Liver (tissue), 9 donors: Measurements from ENCODE around the gene TMEM59. TPM values are rescaled to one million over a fixed set of nuclear protein-coding genes. Genes with fewer than 3 reads are reported as not detected.

Experiments used
- DNase-seq: peaks from one replicate; pipeline ENCODE4 v3.0.0-alpha.2; 2017; ENCODE audit warnings: low spot score
- H3K27ac ChIP-seq, 2 donors: one replicate each; pipeline ENCODE4 v1.7.0; 2013; ENCODE audit warnings: inconsistent platforms in 2 of 2, low read length in 2 of 2, control low read depth in 1 of 2, low read depth in 1 of 2, mild to moderate bottlenecking in 1 of 2
- H3K27me3 ChIP-seq, 4 donors: one replicate each; pipeline versions ENCODE4 v1.6.1 to v1.7.0; 2013; ENCODE audit warnings: low read length in 3 of 4, inconsistent platforms in 1 of 4, mild to moderate bottlenecking in 1 of 4, moderate library complexity in 1 of 4; ENCODE audit not compliant: control insufficient read depth in 4 of 4, insufficient read depth in 4 of 4
- H3K36me3 ChIP-seq, 4 donors: one replicate each; pipeline versions ENCODE4 v1.6.1 to v1.7.0; 2013; ENCODE audit warnings: low read length in 3 of 4, mild to moderate bottlenecking in 3 of 4, low read depth in 1 of 4, moderate library complexity in 1 of 4; ENCODE audit not compliant: control insufficient read depth in 4 of 4, insufficient read depth in 3 of 4
- H3K4me1 ChIP-seq, 4 donors: one replicate each; pipeline versions ENCODE4 v1.6.1 to v1.7.0; 2013; ENCODE audit warnings: low read length in 3 of 4, mild to moderate bottlenecking in 3 of 4, moderate library complexity in 1 of 4; ENCODE audit not compliant: control insufficient read depth in 4 of 4, insufficient read depth in 4 of 4
- H3K4me3 ChIP-seq, 3 donors: one replicate each; pipeline versions ENCODE4 v1.6.1 to v1.7.0; 2013; ENCODE audit warnings: low read length in 3 of 3, control low read depth in 1 of 3, low read depth in 1 of 3, mild to moderate bottlenecking in 1 of 3
- H3K9ac ChIP-seq, 2 donors: one replicate each; pipeline ENCODE4 v1.7.0; 2013; ENCODE audit warnings: low read length in 2 of 2, mild to moderate bottlenecking in 2 of 2, moderate library complexity in 2 of 2, control low read depth in 1 of 2, low read depth in 1 of 2
- H3K9me3 ChIP-seq, 4 donors: one replicate each; pipeline versions ENCODE4 v1.6.1 to v1.7.0; 2013; ENCODE audit warnings: low read length in 3 of 4; ENCODE audit not compliant: control insufficient read depth in 4 of 4
- ATF3 ChIP-seq: IDR thresholded peaks from 2 replicates; pipeline ENCODE4 v1.6.1; 2016; ENCODE audit warnings: antibody characterized with exemption
- CTCF ChIP-seq: fragments of 150-350 bp; IDR thresholded peaks from 2 replicates; pipeline ENCODE4 v1.5.1; 2017; ENCODE audit warnings: improper control_type of control experiment, low read depth, low read length; ENCODE audit not compliant: missing input control
- EGR1 ChIP-seq, 2 donors: IDR thresholded peaks; 2 replicates each; pipeline ENCODE4 v1.6.1; 2016 to 2018; ENCODE audit warnings: antibody characterized with exemption in 2 of 2, low read depth in 2 of 2
- FOXA1 ChIP-seq: IDR thresholded peaks from 2 replicates; pipeline ENCODE4 v1.6.1; 2016; ENCODE audit warnings: antibody characterized with exemption
- FOXA2 ChIP-seq: IDR thresholded peaks from 2 replicates; pipeline ENCODE4 v1.6.1; 2016; ENCODE audit warnings: antibody characterized with exemption
- GABPA ChIP-seq, 2 donors: IDR thresholded peaks in 1 of 2; conservative IDR thresholded peaks in 1 of 2; 2 replicates each; pipeline ENCODE4 v1.6.1; 2016; ENCODE audit warnings: antibody characterized with exemption in 2 of 2, mild to moderate bottlenecking in 1 of 2, moderate library complexity in 1 of 2
- HNF4A ChIP-seq, 2 donors: conservative IDR thresholded peaks; 2 replicates each; pipeline ENCODE4 v1.6.1; 2016; ENCODE audit warnings: antibody characterized with exemption in 2 of 2, mild to moderate bottlenecking in 2 of 2
- HNF4G ChIP-seq: IDR thresholded peaks from 2 replicates; pipeline ENCODE4 v1.6.1; 2016; ENCODE audit warnings: antibody characterized with exemption
- JUND ChIP-seq, 2 donors: IDR thresholded peaks; 2 replicates each; pipeline ENCODE4 v1.6.1; 2016; ENCODE audit warnings: antibody characterized with exemption in 2 of 2
- MAX ChIP-seq: IDR thresholded peaks from 2 replicates; pipeline ENCODE4 v1.6.1; 2016; ENCODE audit warnings: antibody characterized with exemption
- NR2F2 ChIP-seq: IDR thresholded peaks from 2 replicates; pipeline ENCODE4 v1.6.1; 2016; ENCODE audit warnings: antibody characterized with exemption
- RAD21 ChIP-seq, 2 donors: IDR thresholded peaks; 2 replicates each; pipeline ENCODE4 v1.6.1; 2016; ENCODE audit warnings: antibody characterized with exemption in 2 of 2, mild to moderate bottlenecking in 2 of 2
- REST ChIP-seq: IDR thresholded peaks from 2 replicates; pipeline ENCODE4 v1.6.1; 2016; ENCODE audit warnings: antibody characterized with exemption, mild to moderate bottlenecking
- RXRA ChIP-seq, 2 donors: IDR thresholded peaks; 2 replicates each; pipeline ENCODE4 v1.6.1; 2017 to 2018; ENCODE audit warnings: antibody characterized with exemption in 2 of 2, mild to moderate bottlenecking in 1 of 2
- SP1 ChIP-seq: IDR thresholded peaks from 2 replicates; pipeline ENCODE4 v1.6.1; 2018; ENCODE audit warnings: antibody characterized with exemption, mild to moderate bottlenecking
- TAF1 ChIP-seq: conservative IDR thresholded peaks from 2 replicates; pipeline ENCODE4 v1.6.1; 2016; ENCODE audit warnings: antibody characterized with exemption, mild to moderate bottlenecking
- YY1 ChIP-seq: IDR thresholded peaks from 2 replicates; pipeline ENCODE4 v1.6.1; 2016; ENCODE audit warnings: antibody characterized with exemption, mild to moderate bottlenecking
- ZBTB33 ChIP-seq: IDR thresholded peaks from 2 replicates; pipeline ENCODE4 v1.6.1; 2016; ENCODE audit warnings: antibody characterized with exemption
- WGBS: extraction: QIAGEN DNeasy Blood & Tissue Kit; methylation state at CpG from one replicate; pipeline ENCODE4 v1.1.7; 2013; 5-methylcytosine and 5-hydroxymethylcytosine counted together
- polyA plus RNA-seq, 2 donors: library from polyadenylated mRNA; stranded (reverse) in 1 of 2; unstranded in 1 of 2; fragments of 200-250 nt in 1 of 2; fragments of >200 nt in 1 of 2; fragmentation: Nextera tagmentation in 1 of 2; extraction: Ambion mirVana in 1 of 2; gene quantifications; one replicate each; pipeline versions ENCODE4 v1.2.1 to v1.2.3, GENCODE V29; 2013 to 2015
- total RNA-seq, 2 donors: library from RNA; depleted of rRNA; stranded (reverse); fragments of >200 nt; gene quantifications; one replicate each; pipeline ENCODE4 v1.2.3, GENCODE V29; 2014
- donor health status: healthy.
- donor health status: healthy.
- donor health status: healthy.
- donor health status: healthy.
- donor health status: healthy.

The TMEM59 gene
- total and polyA plus RNA-seq, 4 donors: 255 to 436 (median 279) TPM

GRCh38 chr1:54012863-54013262, 40.1 kb downstream of the TMEM59 start:
- Histone ChIP-seq H3K36me3 (no peaks in the 10 kb centered on the region), H3K27ac (no peak overlapping the region), H3K4me3 (no peak overlapping the region), H3K4me1 (peaks cover 0 to 5% (median 1%) of the 10 kb centered on the region in 4 donors), H3K9ac (no peak overlapping the region), H3K27me3 (no peaks in the 10 kb centered on the region), H3K9me3 (no peaks in the 10 kb centered on the region)
- WGBS: 92% methylated on average over 8 of the region's 8 CpGs
- no peak for DNase-seq
- TF ChIP-seq SP1 (no peak), EGR1 (IDR thresholded peaks at IDR 0.05; ENCODE audit: low read depth in 2 of 2) (no peak), NR2F2 (no peak), HNF4G (no peak), ZBTB33 (no peak), MAX (no peak), RXRA (IDR thresholded peaks at IDR 0.05) (no peak), JUND (IDR thresholded peaks at IDR 0.05) (no peak), ATF3 (no peak), CTCF (no peak), FOXA2 (no peak), FOXA1 (no peak), HNF4A (conservative IDR thresholded peaks at IDR 0.05) (no peak), YY1 (no peak), RAD21 (IDR thresholded peaks at IDR 0.05) (no peak), TAF1 (no peak), REST (no peak), GABPA (IDR thresholded peaks at IDR 0.05 in 1 of 2, conservative IDR thresholded peaks at IDR 0.05 in 1 of 2) (no peak)

GRCh38 chr1:54012008-54012325, 41.0 kb downstream of the TMEM59 start:
- no peak overlapping the region for H3K27ac ChIP-seq
- H3K36me3 ChIP-seq: no peaks in the 10 kb centered on the region
- TF ChIP-seq MAX (no peak), TAF1 (no peak), GABPA (IDR thresholded peaks at IDR 0.05 in 1 of 2, conservative IDR thresholded peaks at IDR 0.05 in 1 of 2) (no peak)
- no peak for DNase-seq
- H3K4me1 ChIP-seq: peaks cover 0 to 5% (median 1%) of the 10 kb centered on the region in 4 donors
- H3K9ac ChIP-seq: no peak overlapping the region
- H3K4me3 ChIP-seq: no peak overlapping the region
- H3K27me3 ChIP-seq: no peaks in the 10 kb centered on the region
- WGBS: 93% methylated on average over 9 of the region's 9 CpGs
- no peaks in the 10 kb centered on the region for H3K9me3 ChIP-seq
